Smooth muscle cell (in vitro differentiated cells): ENCODE results near the gene RAB13. TPM values are rescaled to one million over a fixed set of nuclear protein-coding genes. Genes with fewer than 3 reads are reported as not detected.

Source experiments
- DNase-seq: peaks from one replicate; lab custom pipeline; 2025; ENCODE audit not compliant: unreplicated experiment; lab: John Stamatoyannopoulos, UW
- H2AFZ ChIP-seq: fragments of 200-600 bp; sonication (generic); 2 replicates; pipeline ENCODE4 v1.6.0; 2016; ENCODE audit warnings: antibody characterized with exemption, low read depth, mild to moderate bottlenecking
- H3F3A ChIP-seq: fragments of 200-600 bp; sonication (generic); 2 replicates; pipeline ENCODE4 v1.6.0; 2017; ENCODE audit warnings: antibody characterized with exemption, low read depth
- H3K27ac ChIP-seq: fragments of 200-600 bp; sonication (generic); 2 replicates; pipeline ENCODE4 v1.5.1; 2016; ENCODE audit warnings: low read depth, mild to moderate bottlenecking
- H3K27me3 ChIP-seq: fragments of 200-600 bp; sonication (generic); 2 replicates; pipeline ENCODE4 v1.6.1; 2016; ENCODE audit warnings: low read depth, mild to moderate bottlenecking
- H3K36me3 ChIP-seq: fragments of 200-600 bp; sonication (generic); 2 replicates; pipeline ENCODE4 v1.5.1; 2016; ENCODE audit warnings: low read depth
- H3K4me1 ChIP-seq: fragments of 200-600 bp; sonication (generic); 2 replicates; pipeline ENCODE4 v1.5.1; 2016; ENCODE audit warnings: low read depth
- H3K4me2 ChIP-seq: fragments of 200-600 bp; sonication (generic); 2 replicates; pipeline ENCODE4 v1.6.0; 2016; ENCODE audit warnings: mild to moderate bottlenecking
- H3K4me3 ChIP-seq: fragments of 200-600 bp; sonication (generic); 2 replicates; pipeline ENCODE4 v1.5.1; 2016; ENCODE audit warnings: mild to moderate bottlenecking
- H3K79me2 ChIP-seq: fragments of 200-600 bp; sonication (generic); 2 replicates; pipeline ENCODE4 v1.6.0; 2016; ENCODE audit warnings: low read depth, mild to moderate bottlenecking
- H3K9ac ChIP-seq: fragments of 200-600 bp; sonication (generic); 2 replicates; pipeline ENCODE4 v1.6.0; 2016; ENCODE audit warnings: low read depth
- H3K9me3 ChIP-seq: fragments of 200-600 bp; sonication (generic); replicated peaks from 2 replicates; pipeline ENCODE4 v1.5.1; 2016; ENCODE audit warnings: low read depth
- H4K20me1 ChIP-seq: fragments of 200-600 bp; sonication (generic); 2 replicates; pipeline ENCODE4 v1.6.0; 2016; ENCODE audit warnings: low read depth
- CTCF ChIP-seq: fragments of 200-600 bp; sonication (generic); IDR thresholded peaks from 2 replicates; pipeline ENCODE4 v1.5.1; 2017; ENCODE audit warnings: borderline replicate concordance, mild to moderate bottlenecking, antibody characterized with exemption; ENCODE audit not compliant: insufficient read depth, poor library complexity, severe bottlenecking
- WGBS: methylation state at CpG from one replicate; pipeline ENCODE4 v1.1.7; 2016; ENCODE audit warnings: low lambda C conversion rate; 5-methylcytosine and 5-hydroxymethylcytosine counted together
- polyA plus RNA-seq: library from polyadenylated mRNA; unstranded; fragments of >200 nt; fragmentation: Nextera tagmentation; extraction: Ambion mirVana; gene quantifications from 2 replicates; pipeline ENCODE4 v1.2.1, GENCODE V29; 2016
- total RNA-seq: library from RNA; depleted of rRNA; stranded (reverse); fragments of >200 nt; gene quantifications from 2 replicates; pipeline ENCODE4 v1.2.3, GENCODE V29; 2014

Gene RAB13
- total and polyA plus RNA-seq, 2 experiments from 2014 or later, result 48.3 to 131 TPM

- Histone ChIP-seq H3K4me3 (peak within 1 kb of the TSS; percentile 96), H3K4me1 (no peaks in the 10 kb centered on the region), H3F3A (no peaks in the 10 kb centered on the region), H4K20me1 (no peaks in the 10 kb centered on the region), H3K36me3 (no peaks in the 10 kb centered on the region), H3K4me2 (peak within 1 kb of the TSS; percentile 97), H3K79me2 (peaks cover 19% of the 10 kb centered on the region), H3K27me3 (no peaks in the 10 kb centered on the region), H3K27ac (peak within 1 kb of the TSS; percentile 62), H2AFZ (peak within 1 kb of the TSS; percentile 45), H3K9ac (peak within 1 kb of the TSS; percentile 64), H3K9me3 (no peaks in the 10 kb centered on the region)
- peak; percentile 40 for DNase-seq
- TF ChIP-seq CTCF, result peak; percentile 96
- 23% methylated on average over 15 of the region's 28 CpGs for WGBS
Observed at GRCh38 chr1:153946622-153947241, 39.4 kb downstream of the RAB13 start, which contains the start of gene DENND4B. Gene DENND4B (minus strand): TSS chr1:153946718. CDS start chr1:153944374, 2,344 bp downstream.

- Histone ChIP-seq H3K9me3 (no peaks in the 10 kb centered on the region), H4K20me1 (no peaks in the 10 kb centered on the region), H3F3A (no peaks in the 10 kb centered on the region), H3K4me1 (no peaks in the 10 kb centered on the region), H3K4me3 (peak overlapping the region; percentile 96), H3K9ac (peak overlapping the region; percentile 64), H3K4me2 (peak overlapping the region; percentile 97), H3K27me3 (no peaks in the 10 kb centered on the region), H3K79me2 (peaks cover 19% of the 10 kb centered on the region), H3K27ac (peak overlapping the region; percentile 62), H2AFZ (peak overlapping the region; percentile 45), H3K36me3 (no peaks in the 10 kb centered on the region)
- no peak for TF ChIP-seq CTCF
- under 1% methylated on average over 64 of the region's 95 CpGs for WGBS
- peak; percentile 25 for DNase-seq
Observed at GRCh38 chr1:153945795-153946621, 40.1 kb downstream of the RAB13 start.

GRCh38 chr1:153945131-153945794, 40.9 kb downstream of the RAB13 start:
- Histone ChIP-seq H3K4me1 (no peaks in the 10 kb centered on the region), H3K4me2 (peak overlapping the region; percentile 97), H3K27ac (peak overlapping the region; percentile 62), H2AFZ (peak overlapping the region; percentile 45), H3K9ac (peak overlapping the region; percentile 64), H3K4me3 (peak overlapping the region; percentile 96), H3K79me2 (peaks cover 19% of the 10 kb centered on the region), H3K36me3 (no peaks in the 10 kb centered on the region), H3K27me3 (no peaks in the 10 kb centered on the region), H4K20me1 (no peaks in the 10 kb centered on the region), H3F3A (no peaks in the 10 kb centered on the region), H3K9me3 (no peaks in the 10 kb centered on the region)
- no peak for DNase-seq
- no peak for TF ChIP-seq CTCF
- WGBS, result 62% methylated on average over 12 of the region's 12 CpGs
